Measurements from ENCODE around the gene HYLS1.

Gene HYLS1

GRCh38 chr11:125872138-125872491 lies 15.4 kb upstream of the HYLS1 start:
- TF ChIP-seq, protein P1, sequence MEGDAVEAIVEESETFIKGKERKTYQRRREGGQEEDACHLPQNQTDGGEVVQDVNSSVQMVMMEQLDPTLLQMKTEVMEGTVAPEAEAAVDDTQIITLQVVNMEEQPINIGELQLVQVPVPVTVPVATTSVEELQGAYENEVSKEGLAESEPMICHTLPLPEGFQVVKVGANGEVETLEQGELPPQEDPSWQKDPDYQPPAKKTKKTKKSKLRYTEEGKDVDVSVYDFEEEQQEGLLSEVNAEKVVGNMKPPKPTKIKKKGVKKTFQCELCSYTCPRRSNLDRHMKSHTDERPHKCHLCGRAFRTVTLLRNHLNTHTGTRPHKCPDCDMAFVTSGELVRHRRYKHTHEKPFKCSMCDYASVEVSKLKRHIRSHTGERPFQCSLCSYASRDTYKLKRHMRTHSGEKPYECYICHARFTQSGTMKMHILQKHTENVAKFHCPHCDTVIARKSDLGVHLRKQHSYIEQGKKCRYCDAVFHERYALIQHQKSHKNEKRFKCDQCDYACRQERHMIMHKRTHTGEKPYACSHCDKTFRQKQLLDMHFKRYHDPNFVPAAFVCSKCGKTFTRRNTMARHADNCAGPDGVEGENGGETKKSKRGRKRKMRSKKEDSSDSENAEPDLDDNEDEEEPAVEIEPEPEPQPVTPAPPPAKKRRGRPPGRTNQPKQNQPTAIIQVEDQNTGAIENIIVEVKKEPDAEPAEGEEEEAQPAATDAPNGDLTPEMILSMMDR (IDR thresholded peaks at IDR 0.05; ENCODE audit: borderline replicate concordance, insufficient read depth, low read depth, low read length): no peak

DNA sequence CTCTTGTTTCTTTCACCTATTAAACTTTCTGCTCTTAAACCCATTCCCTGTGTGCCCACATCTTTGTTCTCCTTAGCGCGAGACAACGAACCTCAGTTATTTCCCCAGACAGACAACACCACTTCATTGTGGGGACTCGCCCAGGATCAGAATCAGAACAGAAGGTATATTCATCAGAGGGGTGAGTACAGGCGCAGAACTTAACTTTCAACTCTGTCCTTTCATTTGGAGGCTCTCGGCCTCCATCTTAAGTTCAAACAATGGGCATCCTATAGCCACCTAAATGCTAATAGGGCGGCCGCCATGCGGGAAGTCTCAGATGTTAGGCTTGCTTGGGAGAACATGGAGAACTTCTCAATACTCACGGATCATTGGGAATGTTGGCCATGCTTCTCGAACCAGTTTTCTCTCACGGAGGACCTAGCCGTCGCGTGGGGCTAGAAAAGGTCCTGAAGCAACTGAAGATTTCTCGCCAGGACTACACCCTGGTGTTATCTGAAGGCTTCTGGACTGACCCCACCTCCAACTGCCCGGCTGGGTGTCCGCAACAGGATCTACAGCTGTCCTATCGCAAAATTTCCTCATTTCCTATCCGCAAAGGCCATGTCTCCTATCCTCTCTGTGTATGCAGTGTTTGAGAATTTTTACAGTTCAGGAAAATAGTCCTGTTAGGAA lies 13.4 kb upstream of the HYLS1 start:
- H3K4me3 ChIP-seq (ENCODE audit: low read depth, low read length): no peak overlapping the region
- TF ChIP-seq, protein P1 (IDR thresholded peaks at IDR 0.05; ENCODE audit: borderline replicate concordance, insufficient read depth, low read depth, low read length): no peak

More at GRCh38 chr11:125872138-125872491, 15.4 kb upstream of the HYLS1 start:
- no peak overlapping the region for H3K4me3 ChIP-seq (ENCODE audit: low read depth, low read length)

GRCh38 chr11:125874556-125875124 lies 12.8 kb upstream of the HYLS1 start:
- TF ChIP-seq, protein P1 (IDR thresholded peaks at IDR 0.05; ENCODE audit: borderline replicate concordance, insufficient read depth, low read depth, low read length): peak; percentile 68
- H3K4me3 ChIP-seq (ENCODE audit: low read depth, low read length): no peak overlapping the region

GRCh38 chr11:125881291-125881690 lies 6.2 kb upstream of the HYLS1 start:
- H3K4me3 ChIP-seq (ENCODE audit: low read depth, low read length): no peak overlapping the region
- TF ChIP-seq, protein P1 (IDR thresholded peaks at IDR 0.05; ENCODE audit: borderline replicate concordance, insufficient read depth, low read depth, low read length): no peak

DNA sequence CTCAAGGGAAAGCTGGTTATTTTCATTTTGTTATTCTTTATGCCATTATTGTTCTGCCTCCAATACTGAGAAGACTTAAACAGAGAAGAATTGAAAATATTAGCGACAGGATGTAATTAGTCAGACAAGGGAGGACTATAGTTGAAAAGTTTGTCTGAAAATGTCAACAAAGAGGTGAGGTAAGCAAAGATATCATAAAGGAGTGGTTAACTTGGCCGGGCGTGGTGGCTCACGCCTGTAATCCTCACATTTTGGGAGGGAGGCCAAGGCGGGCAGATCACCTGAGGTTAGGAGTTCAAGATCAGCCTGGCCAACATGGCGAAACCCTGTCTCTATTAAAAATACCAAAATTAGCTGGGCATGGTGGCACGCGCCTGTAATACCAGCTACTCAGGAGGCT lies 4.1 kb upstream of the HYLS1 start:
- no peak overlapping the region for H3K4me3 ChIP-seq (ENCODE audit: low read depth, low read length)
- TF ChIP-seq, protein P1 (IDR thresholded peaks at IDR 0.05; ENCODE audit: borderline replicate concordance, insufficient read depth, low read depth, low read length): no peak

- peak overlapping the region; percentile 98 for H3K4me3 ChIP-seq (ENCODE audit: low read depth, low read length)
- TF ChIP-seq, protein P1 (IDR thresholded peaks at IDR 0.05; ENCODE audit: borderline replicate concordance, insufficient read depth, low read depth, low read length): no peak
Measured at GRCh38 chr11:125886997-125887372, 483 bp upstream of the HYLS1 start.

- TF ChIP-seq, protein P1 (IDR thresholded peaks at IDR 0.05; ENCODE audit: borderline replicate concordance, insufficient read depth, low read depth, low read length): no peak
- no peak overlapping the region for H3K4me3 ChIP-seq (ENCODE audit: low read depth, low read length)
Measured at GRCh38 chr11:125890447-125891100, 3.1 kb downstream of the HYLS1 start.

All from GM12875 (cell line).